ENCODE results near the gene DENND2D. TPM values are rescaled to one million over a fixed set of nuclear protein-coding genes. Genes with fewer than 3 reads are reported as not detected.

Gene DENND2D
- total RNA-seq, 2 experiments from 2014 or later: 60.7 to 62.0 TPM

- Mint-ChIP-seq H3K4me1 (ENCODE audit: low read depth) (peaks cover 63% of the 10 kb centered on the region), H3K36me3 (ENCODE audit: low read depth) (peaks cover 50% of the 10 kb centered on the region), H3K9me3 (no peaks in the 10 kb centered on the region), H3K27me3 (no peaks in the 10 kb centered on the region), H3K27ac (peak overlapping the region; percentile 90), H3K4me3 (peak overlapping the region; percentile 100)
- TF ChIP-seq CTCF (IDR thresholded peaks at IDR 0.05): no peak
- no peak for ATAC-seq (ENCODE audit: poor library complexity)
- H3K36me3 ChIP-seq (ENCODE audit: insufficient read depth, low read length): peaks cover 12% of the 10 kb centered on the region
- H3K4me1 ChIP-seq (ENCODE audit: insufficient read depth, low read length): peaks cover 20% of the 10 kb centered on the region
- no peaks in the 10 kb centered on the region for H3K27me3 ChIP-seq (ENCODE audit: control insufficient read depth in 1 of 2, insufficient read depth in 2 of 2, low read length in 2 of 2)
- H3K9me3 ChIP-seq (ENCODE audit: control insufficient read depth in 1 of 2, insufficient read depth in 1 of 2, low read length in 2 of 2): no peaks in the 10 kb centered on the region
- H3K27ac ChIP-seq (ENCODE audit: low read depth in 1 of 2, low read length in 2 of 2): peak overlapping the region; percentile 67 to 91
- H3K4me3 ChIP-seq (ENCODE audit: low read length): peak overlapping the region; percentile 94
- CTCF ChIA-PET: interaction anchor here (1.3 kb wide), 1 partner anchor 82 kb away, joined by 3 read pairs; no protein-coding TSS in a partner anchor
- POLR2A ChIA-PET: interaction anchor here (0.6 to 3.2 kb wide), 8 partner anchors 30 to 78 kb away, joined by 3 to 28 read pairs (median 9); no protein-coding TSS in a partner anchor
- DNase-seq: no peak
- intact Hi-C loops (cut with DNase I, micrococcal nuclease): loop anchor here (5.0 to 10.0 kb wide), 5 partner anchors 37 to 466 kb away; partner anchors contain the start of genes ATP5PB (in 1 of the 2), KCNA3 (in 1 of the 2) and WDR77 (in 1 of the 2)
Measured at GRCh38 chr1:111140680-111140967, 59.8 kb downstream of the DENND2D start.

- intact Hi-C loops (cut with DNase I, micrococcal nuclease): loop anchor here (1.0 to 10.0 kb wide), 9 partner anchors 37 to 735 kb away; partner anchors contain the start of genes ATP5PB (in 1 of the 2), DDX20 (in 1 of the 2), KCNA3 (in 1 of the 2) and LAMTOR5 (in 1 of the 2)
- H3K4me3 ChIP-seq (ENCODE audit: low read length): peak within 1 kb of the TSS; percentile 94
- DNase-seq (peak; percentile 80 to 96 (median 88)), ATAC-seq (ENCODE audit: poor library complexity) (peak; percentile 77)
- no peak for TF ChIP-seq CTCF (IDR thresholded peaks at IDR 0.05)
- peaks cover 14% of the 10 kb centered on the region for H3K36me3 ChIP-seq (ENCODE audit: insufficient read depth, low read length)
- peak within 1 kb of the TSS; percentile 80 to 91 for H3K27ac ChIP-seq (ENCODE audit: low read depth in 1 of 2, low read length in 2 of 2)
- H3K4me1 Mint-ChIP-seq (ENCODE audit: low read depth): peaks cover 65% of the 10 kb centered on the region
- no peaks in the 10 kb centered on the region for H3K27me3 Mint-ChIP-seq
- CTCF ChIA-PET: interaction anchor here (0.7 to 1.3 kb wide), 2 partner anchors 83 to 194 kb away, joined by 3 read pairs; no protein-coding TSS in a partner anchor
- no peaks in the 10 kb centered on the region for H3K27me3 ChIP-seq (ENCODE audit: control insufficient read depth in 1 of 2, insufficient read depth in 2 of 2, low read length in 2 of 2)
- H3K4me1 ChIP-seq (ENCODE audit: insufficient read depth, low read length): peaks cover 17% of the 10 kb centered on the region
- POLR2A ChIA-PET: interaction anchor here (0.6 to 3.2 kb wide), 22 partner anchors 10 to 453 kb away, joined by 3 to 28 read pairs (median 6); partner anchors contain the start of genes CD53 and LRIF1
- H3K4me3 Mint-ChIP-seq: peak within 1 kb of the TSS; percentile 100
- peaks cover 52% of the 10 kb centered on the region for H3K36me3 Mint-ChIP-seq (ENCODE audit: low read depth)
- no peaks in the 10 kb centered on the region for H3K9me3 Mint-ChIP-seq
- peak within 1 kb of the TSS; percentile 90 for H3K27ac Mint-ChIP-seq
- H3K9me3 ChIP-seq (ENCODE audit: control insufficient read depth in 1 of 2, insufficient read depth in 1 of 2, low read length in 2 of 2): no peaks in the 10 kb centered on the region
Measured at GRCh38 chr1:111139956-111140679, 60.3 kb downstream of the DENND2D start, which contains the start of the genes CEPT1 and DRAM2. Gene CEPT1 (plus strand): TSS chr1:111140223. CDS start chr1:111147715, 7,492 bp downstream. Gene DRAM2 (minus strand): TSS chr1:111140093. CDS start chr1:111131554, 8,539 bp downstream.

GRCh38 chr1:111139324-111139955 lies 61.0 kb downstream of the DENND2D start:
- TF ChIP-seq CTCF (IDR thresholded peaks at IDR 0.05): no peak
- intact Hi-C loops (cut with DNase I, micrococcal nuclease): loop anchor here (1.0 to 10.0 kb wide), 4 partner anchors 195 to 735 kb away; partner anchors contain the start of genes DDX20 (in 1 of the 2) and LAMTOR5 (in 1 of the 2)
- ChIA-PET POLR2A (interaction anchor here (0.7 to 3.2 kb wide), 29 partner anchors 9 to 454 kb away, joined by 3 to 28 read pairs (median 5); partner anchors contain the start of genes CD53 and LRIF1), CTCF (interaction anchor here (0.7 to 1.9 kb wide), 2 partner anchors 195 to 520 kb away, joined by 3 to 4 read pairs; no protein-coding TSS in a partner anchor)
- H3K9me3 ChIP-seq (ENCODE audit: control insufficient read depth in 1 of 2, insufficient read depth in 1 of 2, low read length in 2 of 2): no peaks in the 10 kb centered on the region
- no peaks in the 10 kb centered on the region for H3K9me3 Mint-ChIP-seq
- peaks cover 17% of the 10 kb centered on the region for H3K4me1 ChIP-seq (ENCODE audit: insufficient read depth, low read length)
- ATAC-seq (ENCODE audit: poor library complexity): peak; percentile 59
- H3K36me3 ChIP-seq (ENCODE audit: insufficient read depth, low read length): peaks cover 17% of the 10 kb centered on the region
- peak overlapping the region; percentile 100 for H3K4me3 Mint-ChIP-seq
- H3K27me3 ChIP-seq (ENCODE audit: control insufficient read depth in 1 of 2, insufficient read depth in 2 of 2, low read length in 2 of 2): no peaks in the 10 kb centered on the region
- peak overlapping the region; percentile 80 to 91 for H3K27ac ChIP-seq (ENCODE audit: low read depth in 1 of 2, low read length in 2 of 2)
- peak in 9 of 14 experiments; percentile 5 to 73 (median 15) for DNase-seq
- peaks cover 69% of the 10 kb centered on the region for H3K4me1 Mint-ChIP-seq (ENCODE audit: low read depth)
- peak overlapping the region; percentile 90 for H3K27ac Mint-ChIP-seq
- H3K27me3 Mint-ChIP-seq: no peaks in the 10 kb centered on the region
- H3K36me3 Mint-ChIP-seq (ENCODE audit: low read depth): peaks cover 57% of the 10 kb centered on the region
- peak overlapping the region; percentile 94 for H3K4me3 ChIP-seq (ENCODE audit: low read length)
